Mucosa of gallbladder (tissue), 1 donor: Measurements from ENCODE around the gene PLCH2. TPM values are rescaled to one million over a fixed set of nuclear protein-coding genes. Genes with fewer than 3 reads are reported as not detected.
A peak's percentile ranks its signal among the peaks of the same experiment; 100 is the strongest.

Source experiments
- DNase-seq: peaks from one replicate; pipeline ENCODE4 v3.0.0-alpha.2; 2020; ENCODE audit warnings: low spot score
- total RNA-seq: library from RNA; stranded (reverse); gene quantifications from one replicate; pipeline ENCODE4 v1.2.1, GENCODE V29; 2021
- donor health status: DM: no; HTN: no; CAD: no.

The PLCH2 gene
- total RNA-seq, 1 donor from 2014 or later: 8.1 TPM

GRCh38 chr1:2529784-2530512 lies 53.9 kb downstream of the PLCH2 start, which contains the start of gene HES5:
TSS of gene HES5 (minus strand) at chr1:2530263. CDS start at chr1:2530164, 99 bp downstream.
- DNase-seq: no peak

- no peak for DNase-seq
Observed at GRCh38 chr1:2530513-2531361, 54.6 kb downstream of the PLCH2 start.

- DNase-seq: no peak
Observed at GRCh38 chr1:2532485-2533160, 56.5 kb downstream of the PLCH2 start.

- DNase-seq: no peak
Observed at GRCh38 chr1:2533365-2533764, 57.3 kb downstream of the PLCH2 start.

- DNase-seq: no peak
Observed at GRCh38 chr1:2534315-2534686, 58.2 kb downstream of the PLCH2 start.

- no peak for DNase-seq
Observed at GRCh38 chr1:2534687-2535441, 58.8 kb downstream of the PLCH2 start.

GRCh38 chr1:2535455-2535854 lies 59.4 kb downstream of the PLCH2 start:
- no peak for DNase-seq

- DNase-seq: no peak
Observed at GRCh38 chr1:2535981-2536380, 59.9 kb downstream of the PLCH2 start.

- DNase-seq: no peak
Observed at GRCh38 chr1:2537784-2538115, 61.7 kb downstream of the PLCH2 start.

GRCh38 chr1:2538376-2538775 lies 62.3 kb downstream of the PLCH2 start:
- no peak for DNase-seq

GRCh38 chr1:2538872-2539271 lies 62.8 kb downstream of the PLCH2 start:
- DNase-seq: no peak

GRCh38 chr1:2539312-2539907 lies 63.3 kb downstream of the PLCH2 start:
- no peak for DNase-seq

- DNase-seq: no peak
Observed at GRCh38 chr1:2540816-2541492, 64.9 kb downstream of the PLCH2 start.

GRCh38 chr1:2541619-2542245 lies 65.6 kb downstream of the PLCH2 start:
- peak; percentile 77 for DNase-seq

GRCh38 chr1:2542246-2542915 lies 66.3 kb downstream of the PLCH2 start:
- no peak for DNase-seq

GRCh38 chr1:2543543-2544092 lies 67.5 kb downstream of the PLCH2 start:
- no peak for DNase-seq

- DNase-seq: no peak
Observed at GRCh38 chr1:2544093-2544874, 68.2 kb downstream of the PLCH2 start.

GRCh38 chr1:2544875-2545640 lies 69.0 kb downstream of the PLCH2 start:
- DNase-seq: no peak
